CD4-positive, alpha-beta T cell treated with Interleukin-21 for 1 hour (primary cell): Measurements from ENCODE around the gene TRA2A.
"Not testable (repeated sequence)": the region's sequence is repeated elsewhere in the genome, so short reads cannot be mapped to it uniquely, and the experiment has no call there.

Experiments
- DNase-seq: peaks from one replicate; pipeline ENCODE4 v3.0.0-alpha.2; 2020

TRA2A gene

GRCh38 chr7:23491502-23491901, 40.3 kb downstream of the TRA2A start:
- DNase-seq: no peak

GRCh38 chr7:23490357-23491135, 41.2 kb downstream of the TRA2A start:
- DNase-seq: peak; percentile 68

DNA sequence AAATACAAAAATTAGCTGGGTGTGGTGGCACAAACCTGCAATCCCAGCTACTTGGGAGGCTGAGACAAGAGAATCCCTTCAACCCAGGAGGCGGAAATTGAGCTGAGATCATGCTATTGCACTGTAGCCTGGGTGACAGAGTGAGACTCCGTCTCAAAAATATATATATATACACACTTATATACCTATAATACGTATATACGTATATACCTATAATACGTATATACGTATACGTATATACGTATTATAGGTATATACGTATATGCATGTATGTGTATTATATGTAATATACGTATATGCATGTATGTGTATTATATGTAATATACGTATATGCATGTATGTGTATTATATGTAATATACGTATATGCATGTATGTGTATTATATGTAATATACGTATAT, 43.1 kb downstream of the TRA2A start:
- not testable (repeated sequence) for DNase-seq

DNA sequence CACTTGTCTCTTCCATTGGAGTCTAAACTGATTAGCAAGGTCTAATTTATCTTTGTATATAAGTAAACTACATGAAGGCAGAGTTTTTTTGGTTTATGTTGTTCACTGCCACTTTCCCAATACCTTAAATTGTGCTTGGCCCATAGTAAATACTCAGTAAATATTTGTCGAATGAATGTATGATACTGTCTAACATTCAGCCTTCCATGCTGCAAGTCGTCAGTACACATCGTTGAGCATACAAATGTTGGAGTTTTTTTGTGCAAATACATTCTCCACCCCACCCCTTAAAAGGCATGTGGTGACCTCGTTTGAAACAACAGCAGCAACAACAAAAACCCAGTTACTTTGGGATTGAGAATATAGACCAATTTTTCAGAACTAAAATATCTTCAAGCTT, 44.1 kb downstream of the TRA2A start:
- no peak for DNase-seq

- no peak for DNase-seq
Measured at GRCh38 chr7:23486002-23486773, 45.6 kb downstream of the TRA2A start.

DNA sequence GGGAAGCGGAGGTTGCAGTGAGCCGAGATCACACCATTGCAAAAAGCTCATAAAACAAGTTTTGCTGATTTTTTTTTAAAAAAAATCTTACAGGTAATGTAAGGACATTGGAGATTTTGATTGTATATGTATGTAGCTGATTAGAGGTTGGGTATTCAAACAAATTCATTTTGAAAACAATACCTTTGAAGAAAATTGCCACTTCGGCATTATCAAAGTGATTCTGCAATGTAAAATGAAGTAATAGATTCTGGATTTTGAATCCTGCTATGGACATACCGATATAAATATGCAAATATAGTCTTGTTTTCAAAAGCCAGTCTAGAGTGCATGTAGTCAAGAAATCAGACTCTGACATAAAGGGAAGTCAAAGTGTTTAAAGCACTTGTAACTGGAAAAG, 49.1 kb downstream of the TRA2A start:
- no peak for DNase-seq

DNA sequence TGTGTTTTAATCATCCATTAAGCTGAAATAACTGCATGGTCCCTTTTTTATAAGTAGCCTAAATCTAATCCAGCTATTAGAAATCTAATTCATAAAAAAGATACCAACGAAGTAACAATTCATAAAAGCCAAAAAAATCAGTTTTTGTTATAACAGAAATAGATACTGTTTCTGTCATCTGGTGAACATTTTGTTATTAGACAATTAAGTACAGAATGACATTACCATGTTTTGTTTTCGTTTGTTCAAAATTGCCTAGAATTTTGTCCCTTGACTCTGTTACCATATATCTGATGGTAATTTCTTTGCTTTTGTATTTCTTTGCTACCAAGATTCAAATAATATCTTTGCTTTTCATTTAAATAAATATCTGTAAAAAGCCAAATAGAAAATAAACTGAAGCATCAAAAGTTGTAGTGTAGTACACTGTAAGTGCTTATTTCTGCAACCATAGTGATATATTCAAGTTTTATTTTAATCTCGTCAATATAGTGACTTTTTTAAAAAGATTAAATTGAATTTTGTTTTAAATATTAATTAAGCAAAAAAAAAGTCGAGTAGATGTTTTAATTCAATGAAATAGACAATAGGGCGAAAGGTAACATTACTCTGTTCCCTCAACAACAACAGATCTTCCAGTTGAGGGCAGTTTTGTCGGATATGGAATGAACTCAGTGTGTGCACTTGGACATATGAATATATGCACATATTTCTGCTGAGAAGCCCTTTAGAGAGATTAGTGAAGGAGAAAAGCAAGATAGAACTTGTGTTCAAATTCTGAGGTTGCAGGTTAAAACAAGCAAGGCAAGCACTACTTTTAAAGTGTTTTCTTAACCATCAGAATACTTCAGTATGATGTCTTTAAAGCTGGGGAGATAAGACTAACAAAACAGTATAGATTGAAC, 53.6 kb downstream of the TRA2A start:
- no peak for DNase-seq

DNA sequence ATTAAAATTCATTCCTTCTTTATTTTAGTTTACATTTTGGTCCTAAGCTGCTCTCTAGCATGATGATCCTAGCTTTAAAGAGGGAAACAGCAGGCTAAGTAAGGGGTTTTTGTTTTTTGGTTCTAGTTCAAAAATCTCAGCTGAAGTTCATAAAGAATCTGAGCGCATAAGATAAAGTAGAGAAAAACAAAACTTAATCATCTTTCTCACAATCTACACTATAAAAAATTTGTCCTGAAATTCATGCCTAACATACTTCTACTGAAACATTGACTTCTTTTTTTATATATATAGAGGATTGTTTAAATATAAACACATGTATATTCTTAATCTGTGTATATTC, 54.7 kb downstream of the TRA2A start:
- DNase-seq: no peak

GRCh38 chr7:23476286-23477156, 55.3 kb downstream of the TRA2A start:
- DNase-seq: no peak

DNA sequence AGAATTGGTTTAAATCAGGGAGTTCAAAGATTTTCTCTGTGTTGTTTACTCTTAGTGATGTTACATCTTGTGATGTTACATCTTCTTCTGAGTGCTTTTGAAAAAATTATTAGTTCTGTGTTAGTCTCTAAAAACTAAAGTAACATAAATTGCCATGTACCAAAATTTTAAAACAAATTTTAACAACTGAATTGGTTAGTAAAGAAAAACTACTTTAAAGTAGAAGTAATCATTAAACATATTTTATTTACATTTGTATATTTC, 56.3 kb downstream of the TRA2A start:
- DNase-seq: no peak

- DNase-seq: no peak
Measured at GRCh38 chr7:23474829-23475575, 56.8 kb downstream of the TRA2A start.

GRCh38 chr7:23474094-23474828, 57.5 kb downstream of the TRA2A start:
- DNase-seq: peak; percentile 50

DNA sequence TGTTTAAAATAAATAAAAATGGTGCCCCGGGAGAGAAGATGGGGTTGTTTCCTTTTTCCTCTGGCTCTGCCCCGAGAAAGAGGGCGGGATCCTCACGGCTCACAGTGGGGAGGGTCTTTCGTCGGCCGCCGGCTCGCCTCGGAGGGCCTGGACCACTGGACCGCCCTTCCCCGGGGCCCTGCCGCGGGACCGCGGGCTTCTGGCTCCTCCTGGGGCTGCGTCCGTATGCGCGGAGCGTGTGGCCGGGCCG, 58.0 kb downstream of the TRA2A start:
- DNase-seq: no peak

DNA sequence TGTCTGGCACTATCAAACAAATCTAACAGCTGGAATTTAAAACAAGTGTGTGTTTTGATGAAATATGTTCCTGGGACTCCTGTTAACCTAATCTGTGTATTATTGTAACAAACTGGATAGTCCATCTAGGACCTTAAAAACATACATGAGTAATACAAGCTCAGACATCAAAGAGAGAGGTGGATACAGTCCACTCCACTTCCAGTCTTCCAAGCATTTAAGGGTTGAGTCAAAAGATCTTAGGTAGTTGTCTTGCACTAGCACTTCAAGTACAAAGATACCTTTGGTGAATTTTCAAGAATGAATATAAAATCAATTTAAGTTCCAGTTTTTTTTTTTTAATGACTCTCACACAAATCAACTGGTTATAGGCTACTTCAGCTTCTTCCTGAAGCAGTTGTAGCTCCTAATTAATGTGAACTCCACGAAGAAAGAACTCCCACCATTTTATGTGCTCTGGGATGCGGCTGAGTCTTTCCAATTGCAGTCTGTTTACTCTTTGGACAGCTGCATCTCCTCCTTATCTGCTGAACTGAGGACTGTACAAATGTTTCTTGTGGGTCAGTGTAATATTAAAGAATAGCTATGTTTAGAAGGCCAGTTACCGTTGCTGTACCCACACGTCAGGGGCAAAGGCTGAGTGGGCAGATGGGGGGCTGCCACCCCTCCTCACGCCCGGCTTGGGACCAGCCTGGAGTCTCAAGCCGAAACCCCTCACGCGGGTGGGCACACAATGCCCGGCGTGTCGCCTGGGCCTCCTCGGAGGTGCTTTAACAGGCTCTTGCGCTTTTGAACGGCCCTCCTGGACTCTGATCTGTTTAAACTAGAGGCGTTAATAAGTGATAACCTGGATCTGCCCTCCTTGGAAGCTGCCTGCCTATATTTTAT, 58.6 kb downstream of the TRA2A start:
- no peak for DNase-seq

DNA sequence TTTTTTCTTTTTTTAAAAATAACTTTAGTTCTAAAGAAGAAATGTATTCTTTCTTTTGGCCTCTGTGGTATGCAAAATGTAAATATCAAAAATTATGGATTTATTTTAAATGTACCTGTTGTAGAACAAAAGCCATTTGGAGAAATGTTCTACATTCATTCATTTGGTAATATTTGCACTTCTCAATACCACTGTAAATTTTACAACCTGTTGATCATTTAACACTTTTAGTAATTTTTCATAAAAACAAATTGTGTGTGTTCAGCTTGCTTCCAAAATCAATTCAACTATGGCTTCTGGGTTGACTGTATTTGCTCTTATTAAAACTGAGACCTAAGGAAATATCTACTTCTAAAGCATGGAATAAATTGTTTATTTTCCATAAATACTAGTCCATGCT, 59.2 kb downstream of the TRA2A start:
- no peak for DNase-seq

GRCh38 chr7:23472046-23472445, 59.7 kb downstream of the TRA2A start:
- DNase-seq: no peak

GRCh38 chr7:23471106-23471859, 60.5 kb downstream of the TRA2A start:
- DNase-seq: peak; percentile 38

GRCh38 chr7:23470330-23471105, 61.3 kb downstream of the TRA2A start, which contains the start of gene IGF2BP3:
TSS of gene IGF2BP3 (minus strand) at chr7:23470491. CDS start at chr7:23470110, 381 bp downstream.
- DNase-seq: no peak

- DNase-seq: no peak
Measured at GRCh38 chr7:23469961-23470250, 61.9 kb downstream of the TRA2A start.
